NB4 (cell line): ENCODE data around the gene FGF12.
A peak's percentile ranks its signal among the peaks of the same experiment; 100 is the strongest.

Experiments used
- DNase-seq: peaks from one replicate; pipeline ENCODE4 v3.0.0; 2010; ENCODE audit warnings: low read depth
- H3K4me3 ChIP-seq: one replicate; pipeline ENCODE4 v1.5.1; 2011; ENCODE audit warnings: mild to moderate bottlenecking, low read depth, low read length, moderate library complexity
- CTCF ChIP-seq: IDR thresholded peaks from one replicate; pipeline ENCODE4 v1.5.1; 2012; ENCODE audit warnings: low read depth, low read length
- MAX ChIP-seq: IDR thresholded peaks from 2 replicates; pipeline ENCODE4 v1.6.1; 2011; ENCODE audit warnings: low read depth, low read length
- MYC ChIP-seq: IDR thresholded peaks from 2 replicates; pipeline ENCODE4 v1.6.1; 2011; ENCODE audit warnings: low read depth, low read length
- POLR2A ChIP-seq: IDR thresholded peaks from 2 replicates; pipeline ENCODE4 v1.6.1; 2011; ENCODE audit warnings: mild to moderate bottlenecking; ENCODE audit not compliant: insufficient read length; ENCODE audit errors: extremely low read depth

FGF12 gene

GRCh38 chr3:192392986-192393385 lies 334.4 kb downstream of the FGF12 start:
- no peak overlapping the region for H3K4me3 ChIP-seq
- no peak for DNase-seq
- TF ChIP-seq POLR2A (no peak), CTCF (no peak), MYC (no peak), MAX (no peak)

- TF ChIP-seq POLR2A: no peak
- TF ChIP-seq MAX: no peak
- TF ChIP-seq CTCF: no peak
- TF ChIP-seq MYC: no peak
- no peak for DNase-seq
Observed at GRCh38 chr3:192382861-192383260, 344.5 kb downstream of the FGF12 start.

GRCh38 chr3:192373586-192373985 lies 353.8 kb downstream of the FGF12 start:
- TF ChIP-seq POLR2A (no peak), CTCF (no peak), MYC (no peak), MAX (no peak)
- no peak for DNase-seq

More at GRCh38 chr3:192382861-192383260, 344.5 kb downstream of the FGF12 start:
- H3K4me3 ChIP-seq: no peak overlapping the region

GRCh38 chr3:192373032-192373431 lies 354.3 kb downstream of the FGF12 start:
- TF ChIP-seq MAX (no peak), POLR2A (no peak), CTCF (no peak), MYC (no peak)
- no peak overlapping the region for H3K4me3 ChIP-seq
- no peak for DNase-seq

More at GRCh38 chr3:192373586-192373985, 353.8 kb downstream of the FGF12 start:
- no peak overlapping the region for H3K4me3 ChIP-seq

DNA sequence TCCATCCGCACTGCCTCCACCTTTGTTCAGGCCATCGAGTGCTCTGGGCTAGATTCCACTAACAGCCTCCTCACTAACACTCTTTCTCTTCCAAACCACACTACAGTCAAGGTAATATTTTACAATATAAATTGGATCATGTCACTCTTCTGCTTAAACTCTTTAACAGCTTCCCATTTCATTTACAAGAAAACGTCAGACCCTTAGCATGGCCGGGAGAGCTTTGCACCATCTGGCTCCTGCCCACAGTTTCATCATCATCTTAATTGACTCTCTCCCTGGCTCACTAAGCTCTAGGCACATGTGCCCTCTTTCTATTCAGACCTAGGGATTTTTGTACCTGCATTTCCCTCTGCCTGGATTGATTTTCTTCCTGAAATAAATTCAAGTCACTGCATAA lies 354.7 kb downstream of the FGF12 start:
- H3K4me3 ChIP-seq: no peak overlapping the region
- DNase-seq: peak; percentile 6

DNA sequence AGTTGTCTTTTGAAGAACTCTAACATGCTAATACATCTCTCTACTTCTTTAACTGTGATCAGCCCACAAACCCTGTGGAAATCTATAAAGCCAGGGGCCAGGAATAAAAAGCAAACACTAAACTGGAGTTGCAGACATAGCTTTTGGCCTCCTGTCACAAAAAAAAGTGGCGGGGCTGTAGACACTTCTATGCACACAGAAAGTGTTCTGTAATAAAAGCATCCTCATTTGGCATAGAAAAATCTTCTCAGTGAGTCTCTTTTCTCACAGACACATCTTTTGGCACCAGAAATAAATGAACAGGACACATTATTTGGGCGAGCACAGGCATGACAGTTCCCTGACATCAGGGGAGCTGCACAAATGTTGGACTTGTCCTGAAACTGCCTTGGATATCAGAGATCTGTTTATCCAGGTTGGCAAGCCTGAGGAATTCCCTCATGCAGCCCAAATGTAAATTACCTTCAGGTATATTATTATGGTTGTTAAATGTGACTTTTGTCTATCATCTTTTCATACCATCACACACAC lies 355.4 kb downstream of the FGF12 start:
- no peak for DNase-seq
- H3K4me3 ChIP-seq: no peak overlapping the region
- TF ChIP-seq POLR2A (no peak), MYC (no peak), MAX (no peak), CTCF (no peak)

More for the DNA sequence above, 354.7 kb downstream of the FGF12 start:
- no peak for TF ChIP-seq POLR2A
- no peak for TF ChIP-seq MYC
